ENCODE data around the gene RPL7L1.

Gene RPL7L1

GRCh38 chr6:42879372-42880239 lies at the start of gene RPL7L1:
TSS of gene RPL7L1 (plus strand) at chr6:42879616. CDS start at chr6:42879911, 295 bp downstream.
- H3K4me3 Mint-ChIP-seq, result peak within 1 kb of the TSS; percentile 99
- H3K27me3 Mint-ChIP-seq, result no peaks in the 10 kb centered on the region
- H3K4me1 Mint-ChIP-seq (ENCODE audit: low read depth), result peaks cover 6% of the 10 kb centered on the region
- H3K27ac Mint-ChIP-seq, result peak within 1 kb of the TSS; percentile 98
- peaks cover 42% of the 10 kb centered on the region for H3K36me3 Mint-ChIP-seq (ENCODE audit: low read depth)
- intact Hi-C loops (cut with micrococcal nuclease), result loop anchor here (10.0 kb wide), 1 partner anchor 95 kb away; the partner anchor contains the start of gene BICRAL
- no peaks in the 10 kb centered on the region for H3K9me3 Mint-ChIP-seq

- intact Hi-C loops (cut with micrococcal nuclease), result no loop called here
- H3K27me3 Mint-ChIP-seq, result no peaks in the 10 kb centered on the region
- H3K4me3 Mint-ChIP-seq, result no peak overlapping the region
- H3K9me3 Mint-ChIP-seq, result no peaks in the 10 kb centered on the region
- H3K4me1 Mint-ChIP-seq (ENCODE audit: low read depth), result no peaks in the 10 kb centered on the region
- H3K36me3 Mint-ChIP-seq (ENCODE audit: low read depth), result peaks cover 72% of the 10 kb centered on the region
- no peak overlapping the region for H3K27ac Mint-ChIP-seq
These were observed 48.2 kb upstream of the RPL7L1 start for GRCh38 chr6:42831237-42831636.

GRCh38 chr6:42834056-42834455 lies 45.4 kb upstream of the RPL7L1 start:
- no peaks in the 10 kb centered on the region for H3K4me1 Mint-ChIP-seq (ENCODE audit: low read depth)
- H3K27me3 Mint-ChIP-seq, result no peaks in the 10 kb centered on the region
- no peaks in the 10 kb centered on the region for H3K9me3 Mint-ChIP-seq
- no peak overlapping the region for H3K27ac Mint-ChIP-seq
- intact Hi-C loops (cut with micrococcal nuclease), result no loop called here
- H3K36me3 Mint-ChIP-seq (ENCODE audit: low read depth), result peaks cover 44% of the 10 kb centered on the region
- H3K4me3 Mint-ChIP-seq, result no peak overlapping the region

- Mint-ChIP-seq H3K27me3 (no peaks in the 10 kb centered on the region), H3K36me3 (ENCODE audit: low read depth) (peaks cover 43% of the 10 kb centered on the region), H3K9me3 (no peaks in the 10 kb centered on the region), H3K4me3 (no peak overlapping the region), H3K4me1 (ENCODE audit: low read depth) (no peaks in the 10 kb centered on the region), H3K27ac (no peak overlapping the region)
- intact Hi-C loops (cut with micrococcal nuclease), result no loop called here
These were observed 37.4 kb upstream of the RPL7L1 start for GRCh38 chr6:42841844-42842584.

GRCh38 chr6:42845327-42845694 lies 34.1 kb upstream of the RPL7L1 start:
- H3K4me1 Mint-ChIP-seq (ENCODE audit: low read depth), result no peaks in the 10 kb centered on the region
- H3K36me3 Mint-ChIP-seq (ENCODE audit: low read depth), result peaks cover 57% of the 10 kb centered on the region
- intact Hi-C loops (cut with micrococcal nuclease), result no loop called here
- no peaks in the 10 kb centered on the region for H3K27me3 Mint-ChIP-seq
- H3K9me3 Mint-ChIP-seq, result no peaks in the 10 kb centered on the region
- H3K4me3 Mint-ChIP-seq, result no peak overlapping the region
- no peak overlapping the region for H3K27ac Mint-ChIP-seq

GRCh38 chr6:42846505-42846904 lies 32.9 kb upstream of the RPL7L1 start:
- intact Hi-C loops (cut with micrococcal nuclease), result no loop called here
- no peaks in the 10 kb centered on the region for H3K27me3 Mint-ChIP-seq
- H3K9me3 Mint-ChIP-seq, result no peaks in the 10 kb centered on the region
- H3K27ac Mint-ChIP-seq, result no peak overlapping the region
- H3K36me3 Mint-ChIP-seq (ENCODE audit: low read depth), result peaks cover 59% of the 10 kb centered on the region
- H3K4me1 Mint-ChIP-seq (ENCODE audit: low read depth), result no peaks in the 10 kb centered on the region
- no peak overlapping the region for H3K4me3 Mint-ChIP-seq

- no peaks in the 10 kb centered on the region for H3K27me3 Mint-ChIP-seq
- H3K36me3 Mint-ChIP-seq (ENCODE audit: low read depth), result peaks cover 63% of the 10 kb centered on the region
- H3K27ac Mint-ChIP-seq, result no peak overlapping the region
- no peaks in the 10 kb centered on the region for H3K9me3 Mint-ChIP-seq
- intact Hi-C loops (cut with micrococcal nuclease), result no loop called here
- no peak overlapping the region for H3K4me3 Mint-ChIP-seq
- H3K4me1 Mint-ChIP-seq (ENCODE audit: low read depth), result no peaks in the 10 kb centered on the region
These were observed 30.7 kb upstream of the RPL7L1 start for GRCh38 chr6:42848700-42849099.

- Mint-ChIP-seq H3K9me3 (no peaks in the 10 kb centered on the region), H3K4me3 (no peak overlapping the region), H3K27me3 (no peaks in the 10 kb centered on the region), H3K4me1 (ENCODE audit: low read depth) (no peaks in the 10 kb centered on the region), H3K36me3 (ENCODE audit: low read depth) (peaks cover 72% of the 10 kb centered on the region), H3K27ac (no peak overlapping the region)
- intact Hi-C loops (cut with micrococcal nuclease), result no loop called here
These were observed 27.8 kb upstream of the RPL7L1 start for GRCh38 chr6:42851599-42851998.

GRCh38 chr6:42860036-42860435 lies 19.4 kb upstream of the RPL7L1 start:
- Mint-ChIP-seq H3K27me3 (no peaks in the 10 kb centered on the region), H3K4me3 (no peak overlapping the region), H3K36me3 (ENCODE audit: low read depth) (peaks cover 100% of the 10 kb centered on the region), H3K27ac (no peak overlapping the region), H3K4me1 (ENCODE audit: low read depth) (no peaks in the 10 kb centered on the region), H3K9me3 (no peaks in the 10 kb centered on the region)
- intact Hi-C loops (cut with micrococcal nuclease), result no loop called here

- no peaks in the 10 kb centered on the region for H3K4me1 Mint-ChIP-seq (ENCODE audit: low read depth)
- no peaks in the 10 kb centered on the region for H3K9me3 Mint-ChIP-seq
- intact Hi-C loops (cut with micrococcal nuclease), result no loop called here
- H3K4me3 Mint-ChIP-seq, result no peak overlapping the region
- peaks cover 100% of the 10 kb centered on the region for H3K36me3 Mint-ChIP-seq (ENCODE audit: low read depth)
- no peak overlapping the region for H3K27ac Mint-ChIP-seq
- no peaks in the 10 kb centered on the region for H3K27me3 Mint-ChIP-seq
These were observed 18.9 kb upstream of the RPL7L1 start for GRCh38 chr6:42860481-42860880.

- no peaks in the 10 kb centered on the region for H3K27me3 Mint-ChIP-seq
- intact Hi-C loops (cut with micrococcal nuclease), result no loop called here
These were observed 14.8 kb upstream of the RPL7L1 start for GRCh38 chr6:42864602-42865001.

GRCh38 chr6:42870145-42870936 lies 9.1 kb upstream of the RPL7L1 start:
- Mint-ChIP-seq H3K4me1 (ENCODE audit: low read depth) (no peaks in the 10 kb centered on the region), H3K27ac (no peak overlapping the region), H3K9me3 (no peaks in the 10 kb centered on the region), H3K4me3 (no peak overlapping the region), H3K36me3 (ENCODE audit: low read depth) (peaks cover 34% of the 10 kb centered on the region), H3K27me3 (no peaks in the 10 kb centered on the region)
- intact Hi-C loops (cut with micrococcal nuclease), result loop anchor here (10.0 kb wide), 1 partner anchor 86 kb away; the partner anchor contains the start of gene BICRAL

More at GRCh38 chr6:42864602-42865001, 14.8 kb upstream of the RPL7L1 start:
- Mint-ChIP-seq H3K36me3 (ENCODE audit: low read depth) (peaks cover 91% of the 10 kb centered on the region), H3K27ac (no peak overlapping the region), H3K4me1 (ENCODE audit: low read depth) (no peaks in the 10 kb centered on the region), H3K9me3 (no peaks in the 10 kb centered on the region), H3K4me3 (no peak overlapping the region)

GRCh38 chr6:42871711-42872110 lies 7.7 kb upstream of the RPL7L1 start:
- no peak overlapping the region for H3K27ac Mint-ChIP-seq
- H3K36me3 Mint-ChIP-seq (ENCODE audit: low read depth), result peaks cover 20% of the 10 kb centered on the region
- no peaks in the 10 kb centered on the region for H3K9me3 Mint-ChIP-seq

More at GRCh38 chr6:42871711-42872110, 7.7 kb upstream of the RPL7L1 start:
- intact Hi-C loops (cut with micrococcal nuclease), result loop anchor here (10.0 kb wide), 1 partner anchor 87 kb away; the partner anchor contains the start of gene BICRAL
- Mint-ChIP-seq H3K27me3 (no peaks in the 10 kb centered on the region), H3K4me1 (ENCODE audit: low read depth) (no peaks in the 10 kb centered on the region), H3K4me3 (no peak overlapping the region)

All from dendritic cell treated with granulocyte-macrophage colony-stimulating factor and Interleukin-4, amounts not matched to agents 40 ng/mL and 50 ng/mL, for 4 days (primary cell).